Measurements from ENCODE around the gene PREB. TPM values are rescaled to one million over a fixed set of nuclear protein-coding genes. Genes with fewer than 3 reads are reported as not detected.
A peak's percentile ranks its signal among the peaks of the same experiment; 100 is the strongest.

PREB gene
- total and polyA plus RNA-seq, 2 donors from 2014 or later, result 46.1 to 66.7 TPM

GRCh38 chr2:27158468-27158867 lies 24.0 kb upstream of the PREB start:
- no peak for DNase-seq
- Histone ChIP-seq H3K4me3 (ENCODE audit: low read length in 3 of 3) (no peak overlapping the region), H3K36me3 (ENCODE audit: control insufficient read depth in 2 of 3, insufficient read depth in 3 of 3, low read length in 3 of 3) (no peaks in the 10 kb centered on the region), H3K27ac (ENCODE audit: low read depth in 2 of 2, low read length in 2 of 2) (no peak overlapping the region), H3K27me3 (ENCODE audit: control insufficient read depth, insufficient read depth, low read length) (no peaks in the 10 kb centered on the region), H3K9ac (ENCODE audit: low read length in 3 of 3) (no peak overlapping the region), H3K4me1 (ENCODE audit: control insufficient read depth in 2 of 3, insufficient read depth in 2 of 3, low read depth in 1 of 3, low read length in 3 of 3) (no peaks in the 10 kb centered on the region), H3K9me3 (ENCODE audit: control insufficient read depth in 2 of 3, insufficient read depth in 1 of 3, low read length in 3 of 3) (no peaks in the 10 kb centered on the region)
- FAIRE-seq, result no peak
- intact Hi-C loops (cut with DNase I), result no loop called here
- no peak for TF ChIP-seq CTCF (IDR thresholded peaks at IDR 0.05; ENCODE audit: borderline replicate concordance, extremely low read depth, insufficient read depth)

GRCh38 chr2:27155069-27155520 lies 20.7 kb upstream of the PREB start:
- H3K9me3 ChIP-seq (ENCODE audit: control insufficient read depth in 2 of 3, insufficient read depth in 1 of 3, low read length in 3 of 3), result no peaks in the 10 kb centered on the region
- DNase-seq (no peak), FAIRE-seq (no peak)
- TF ChIP-seq CTCF (IDR thresholded peaks at IDR 0.05; ENCODE audit: borderline replicate concordance, extremely low read depth, insufficient read depth), result no peak
- no peak overlapping the region for H3K27ac ChIP-seq (ENCODE audit: low read depth in 2 of 2, low read length in 2 of 2)
- H3K27me3 ChIP-seq (ENCODE audit: control insufficient read depth, insufficient read depth, low read length), result no peaks in the 10 kb centered on the region
- no peak overlapping the region for H3K4me3 ChIP-seq (ENCODE audit: low read length in 3 of 3)
- H3K9ac ChIP-seq (ENCODE audit: low read length in 3 of 3), result no peak overlapping the region
- no peaks in the 10 kb centered on the region for H3K4me1 ChIP-seq (ENCODE audit: control insufficient read depth in 2 of 3, insufficient read depth in 2 of 3, low read depth in 1 of 3, low read length in 3 of 3)
- intact Hi-C loops (cut with DNase I), result no loop called here
- H3K36me3 ChIP-seq (ENCODE audit: control insufficient read depth in 2 of 3, insufficient read depth in 3 of 3, low read length in 3 of 3), result no peaks in the 10 kb centered on the region

GRCh38 chr2:27154488-27154887 lies 20.1 kb upstream of the PREB start:
- Histone ChIP-seq H3K27ac (ENCODE audit: low read depth in 2 of 2, low read length in 2 of 2) (no peak overlapping the region), H3K27me3 (ENCODE audit: control insufficient read depth, insufficient read depth, low read length) (no peaks in the 10 kb centered on the region), H3K9me3 (ENCODE audit: control insufficient read depth in 2 of 3, insufficient read depth in 1 of 3, low read length in 3 of 3) (no peaks in the 10 kb centered on the region), H3K4me1 (ENCODE audit: control insufficient read depth in 2 of 3, insufficient read depth in 2 of 3, low read depth in 1 of 3, low read length in 3 of 3) (no peaks in the 10 kb centered on the region), H3K9ac (ENCODE audit: low read length in 3 of 3) (no peak overlapping the region), H3K36me3 (ENCODE audit: control insufficient read depth in 2 of 3, insufficient read depth in 3 of 3, low read length in 3 of 3) (no peaks in the 10 kb centered on the region), H3K4me3 (ENCODE audit: low read length in 3 of 3) (no peak overlapping the region)
- DNase-seq, result peak; percentile 59 to 80 (median 71)
- TF ChIP-seq CTCF (IDR thresholded peaks at IDR 0.05; ENCODE audit: borderline replicate concordance, extremely low read depth, insufficient read depth), result no peak
- no peak for FAIRE-seq
- intact Hi-C loops (cut with DNase I), result no loop called here

GRCh38 chr2:27152796-27153464 lies 18.5 kb upstream of the PREB start:
- H3K27ac ChIP-seq (ENCODE audit: low read depth in 2 of 2, low read length in 2 of 2), result no peak overlapping the region
- no peak for TF ChIP-seq CTCF (IDR thresholded peaks at IDR 0.05; ENCODE audit: borderline replicate concordance, extremely low read depth, insufficient read depth)

More at GRCh38 chr2:27152796-27153464, 18.5 kb upstream of the PREB start:
- intact Hi-C loops (cut with DNase I), result no loop called here
- H3K9ac ChIP-seq (ENCODE audit: low read length in 3 of 3), result no peak overlapping the region
- no peaks in the 10 kb centered on the region for H3K36me3 ChIP-seq (ENCODE audit: control insufficient read depth in 2 of 3, insufficient read depth in 3 of 3, low read length in 3 of 3)
- no peaks in the 10 kb centered on the region for H3K4me1 ChIP-seq (ENCODE audit: control insufficient read depth in 2 of 3, insufficient read depth in 2 of 3, low read depth in 1 of 3, low read length in 3 of 3)
- no peak for DNase-seq
- H3K4me3 ChIP-seq (ENCODE audit: low read length in 3 of 3), result no peak overlapping the region
- no peaks in the 10 kb centered on the region for H3K9me3 ChIP-seq (ENCODE audit: control insufficient read depth in 2 of 3, insufficient read depth in 1 of 3, low read length in 3 of 3)
- no peak for FAIRE-seq
- H3K27me3 ChIP-seq (ENCODE audit: control insufficient read depth, insufficient read depth, low read length), result no peaks in the 10 kb centered on the region

Data from kidney (tissue), 14 donors.